ENCODE data around the gene STAU1. TPM values are rescaled to one million over a fixed set of nuclear protein-coding genes. Genes with fewer than 3 reads are reported as not detected.
"Not testable (repeated sequence)": the region's sequence is repeated elsewhere in the genome, so short reads cannot be mapped to it uniquely, and the experiment has no call there.

STAU1 gene
- total RNA-seq, 1 experiment from 2014 or later = 34.0 TPM

GRCh38 chr20:49199729-49200293 lies 11.7 kb upstream of the STAU1 start:
- no peak for DNase-seq
- H3K4me2 ChIP-seq (ENCODE audit: low read depth, low read length, poor library complexity, severe bottlenecking) = no peak overlapping the region
- H3K27me3 ChIP-seq (ENCODE audit: low read length) = no peaks in the 10 kb centered on the region
- no peaks in the 10 kb centered on the region for H3K79me2 ChIP-seq (ENCODE audit: low read length)
- H3K4me3 ChIP-seq (ENCODE audit: low read length) = no peak overlapping the region
- no peak overlapping the region for H3K27ac ChIP-seq (ENCODE audit: low read length)
- H3K4me1 ChIP-seq (ENCODE audit: low read length) = no peaks in the 10 kb centered on the region
- no peaks in the 10 kb centered on the region for H3K9me2 ChIP-seq (replicated peaks; ENCODE audit: insufficient read depth, low read length)
- H2AFZ ChIP-seq (ENCODE audit: low read length) = no peak overlapping the region
- no peak overlapping the region for H3K9ac ChIP-seq (ENCODE audit: low read length)
- H3K36me3 ChIP-seq (ENCODE audit: insufficient read depth, low read length) = no peaks in the 10 kb centered on the region
- H3K9me3 ChIP-seq (ENCODE audit: low read length) = no peaks in the 10 kb centered on the region
- no peaks in the 10 kb centered on the region for H4K20me1 ChIP-seq (ENCODE audit: insufficient read depth, low read depth, low read length)

DNA sequence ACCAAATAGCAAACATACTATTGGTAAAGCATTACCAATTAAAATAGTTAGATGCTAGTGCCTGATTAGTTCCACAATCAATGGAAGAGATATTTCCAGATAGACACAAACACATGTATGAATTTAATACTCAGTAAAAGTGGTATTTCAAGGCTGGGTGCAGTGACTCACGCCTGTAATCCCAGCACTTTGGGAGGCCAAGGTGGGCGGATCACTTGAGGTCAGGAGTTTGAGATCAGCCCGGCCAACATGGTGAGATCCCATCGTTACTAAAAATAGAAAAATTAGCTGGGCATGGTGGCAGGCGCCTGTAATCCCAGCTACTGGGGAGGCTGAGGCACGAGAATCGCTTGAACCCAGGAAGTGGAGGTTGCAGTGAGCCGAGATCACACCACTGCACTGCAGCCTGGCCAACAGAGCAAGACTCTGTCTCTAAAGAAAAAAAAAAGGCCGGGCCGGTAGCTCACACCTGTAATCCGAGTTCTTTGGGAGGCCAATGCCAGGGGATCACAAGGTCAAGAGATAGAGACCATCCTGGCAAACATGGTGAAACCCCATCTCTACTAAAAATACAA lies 4.9 kb upstream of the STAU1 start:
- not testable (repeated sequence) for DNase-seq

DNA sequence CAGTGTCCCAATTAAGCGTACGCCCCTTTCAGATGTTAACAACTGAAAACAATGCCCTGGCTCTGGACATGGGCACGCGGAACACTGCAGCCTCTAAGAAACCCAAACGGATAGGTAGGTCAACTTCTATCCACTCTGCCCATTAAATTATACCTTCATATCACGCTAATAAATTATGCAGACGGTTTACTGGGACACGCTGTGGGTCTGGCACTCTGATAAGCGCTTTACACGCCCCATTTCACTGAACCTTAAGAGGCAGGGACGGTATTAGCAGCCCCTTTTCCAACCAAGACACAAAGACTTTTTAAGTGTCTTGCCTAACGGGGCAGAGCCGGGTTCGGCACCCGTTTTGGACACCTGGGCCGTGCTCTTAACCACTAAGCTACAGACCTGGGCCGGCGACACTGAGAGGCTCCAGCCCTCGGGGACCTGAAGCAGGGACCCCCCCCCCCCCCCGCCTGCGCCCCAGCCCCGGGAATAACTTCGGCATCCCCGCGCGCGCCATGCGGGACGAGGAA lies 744 bp downstream of the STAU1 start:
- peaks cover 54% of the 10 kb centered on the region for H3K79me2 ChIP-seq (ENCODE audit: low read length)
- H3K4me3 ChIP-seq (ENCODE audit: low read length) = peak overlapping the region; percentile 84
- H3K4me2 ChIP-seq (ENCODE audit: low read depth, low read length, poor library complexity, severe bottlenecking) = peak overlapping the region; percentile 83
- peak overlapping the region; percentile 19; the same call in 1 of the 2 replicates for H3K27ac ChIP-seq (ENCODE audit: low read length)
- peak; percentile 62 for DNase-seq
- H4K20me1 ChIP-seq (ENCODE audit: insufficient read depth, low read depth, low read length) = peaks cover 21% of the 10 kb centered on the region
- H3K9me3 ChIP-seq (ENCODE audit: low read length) = no peaks in the 10 kb centered on the region
- no peaks in the 10 kb centered on the region for H3K9me2 ChIP-seq (replicated peaks; ENCODE audit: insufficient read depth, low read length)
- H3K36me3 ChIP-seq (ENCODE audit: insufficient read depth, low read length) = no peaks in the 10 kb centered on the region
- H2AFZ ChIP-seq (ENCODE audit: low read length) = no peak overlapping the region
- H3K27me3 ChIP-seq (ENCODE audit: low read length) = no peaks in the 10 kb centered on the region
- peak overlapping the region; percentile 72 for H3K9ac ChIP-seq (ENCODE audit: low read length)
- H3K4me1 ChIP-seq (ENCODE audit: low read length) = peaks cover 41% of the 10 kb centered on the region

More for the DNA sequence above, 4.9 kb upstream of the STAU1 start:
- H4K20me1 ChIP-seq (ENCODE audit: insufficient read depth, low read depth, low read length); H2AFZ ChIP-seq (ENCODE audit: low read length); H3K79me2 ChIP-seq (ENCODE audit: low read length); H3K9me3 ChIP-seq (ENCODE audit: low read length); H3K27ac ChIP-seq (ENCODE audit: low read length); H3K4me1 ChIP-seq (ENCODE audit: low read length); H3K4me2 ChIP-seq (ENCODE audit: low read depth, low read length, poor library complexity, severe bottlenecking); H3K36me3 ChIP-seq (ENCODE audit: insufficient read depth, low read length); H3K9ac ChIP-seq (ENCODE audit: low read length); H3K9me2 ChIP-seq (replicated peaks; ENCODE audit: insufficient read depth, low read length); H3K27me3 ChIP-seq (ENCODE audit: low read length); H3K4me3 ChIP-seq (ENCODE audit: low read length): not testable (repeated sequence)

- Histone ChIP-seq H3K79me2 (ENCODE audit: low read length) (peaks cover 61% of the 10 kb centered on the region), H3K4me1 (ENCODE audit: low read length) (peaks cover 48% of the 10 kb centered on the region), H3K27me3 (ENCODE audit: low read length) (no peaks in the 10 kb centered on the region), H3K36me3 (ENCODE audit: insufficient read depth, low read length) (no peaks in the 10 kb centered on the region), H4K20me1 (ENCODE audit: insufficient read depth, low read depth, low read length) (peaks cover 21% of the 10 kb centered on the region), H3K27ac (ENCODE audit: low read length) (peak overlapping the region; percentile 19; the same call in 1 of the 2 replicates), H3K9ac (ENCODE audit: low read length) (peak overlapping the region; percentile 72), H2AFZ (ENCODE audit: low read length) (no peak overlapping the region), H3K9me3 (ENCODE audit: low read length) (no peaks in the 10 kb centered on the region), H3K4me2 (ENCODE audit: low read depth, low read length, poor library complexity, severe bottlenecking) (peak overlapping the region; percentile 83), H3K9me2 (replicated peaks; ENCODE audit: insufficient read depth, low read length) (no peaks in the 10 kb centered on the region), H3K4me3 (ENCODE audit: low read length) (peak overlapping the region; percentile 84)
- DNase-seq = peak; percentile 77
Measured at GRCh38 chr20:49186535-49187329, 1.4 kb downstream of the STAU1 start.

DNA sequence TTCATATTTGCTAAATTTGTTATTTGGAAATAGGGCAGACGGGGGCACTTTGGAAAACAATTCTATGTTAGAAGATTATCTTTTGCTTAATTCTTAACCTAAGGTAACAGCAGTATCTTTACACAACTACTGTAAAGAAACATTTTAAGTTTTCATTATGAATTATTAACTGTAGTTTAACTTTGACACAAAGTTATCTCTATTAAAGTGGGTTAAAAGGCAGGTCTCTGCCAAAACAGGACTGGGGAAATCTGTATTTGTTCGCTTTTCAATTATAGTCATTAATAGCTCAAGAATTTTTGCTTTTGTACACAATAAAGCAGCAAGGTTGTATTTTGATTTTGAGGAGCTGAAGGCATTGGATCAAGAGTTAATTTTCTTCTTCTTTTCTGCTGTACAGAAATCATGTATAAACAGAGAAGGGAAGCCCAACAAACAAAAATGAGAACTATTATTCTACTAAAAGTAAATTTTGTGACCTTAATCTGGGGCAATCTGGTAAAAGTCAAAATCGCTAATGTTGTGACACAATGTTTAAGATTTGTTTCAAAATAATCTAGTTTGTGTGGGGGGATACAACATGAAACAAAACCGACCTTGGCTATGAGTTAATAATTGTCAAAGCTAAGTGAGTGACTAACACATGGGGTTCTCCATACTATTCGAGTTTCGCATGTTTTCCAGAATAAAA lies 2.9 kb downstream of the STAU1 start:
- Histone ChIP-seq H4K20me1 (ENCODE audit: insufficient read depth, low read depth, low read length) (peaks cover 21% of the 10 kb centered on the region), H3K4me3 (ENCODE audit: low read length) (no peak overlapping the region), H3K36me3 (ENCODE audit: insufficient read depth, low read length) (no peaks in the 10 kb centered on the region)

DNA sequence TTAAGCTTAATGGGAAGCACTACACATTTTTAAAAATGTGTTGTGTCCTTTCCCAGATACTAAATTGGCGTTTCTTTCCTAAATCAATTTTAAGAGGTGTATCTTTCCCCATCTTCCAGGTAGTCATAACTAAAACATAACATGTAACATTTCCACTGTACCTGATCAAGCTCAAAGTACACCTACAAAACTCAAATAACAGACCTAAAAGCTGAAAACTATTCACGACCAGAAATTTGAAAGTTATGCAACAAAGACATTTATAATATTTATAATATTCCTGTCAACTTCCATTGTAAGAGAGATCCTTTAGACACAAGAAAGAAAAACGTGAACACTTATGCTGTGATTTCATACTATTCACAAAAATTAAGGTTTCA lies 3.5 kb downstream of the STAU1 start:
- H4K20me1 ChIP-seq (ENCODE audit: insufficient read depth, low read depth, low read length) = peaks cover 21% of the 10 kb centered on the region
- H3K9me3 ChIP-seq (ENCODE audit: low read length) = no peaks in the 10 kb centered on the region
- H3K4me3 ChIP-seq (ENCODE audit: low read length) = no peak overlapping the region
- H3K79me2 ChIP-seq (ENCODE audit: low read length) = peaks cover 81% of the 10 kb centered on the region
- no peak for DNase-seq
- no peak overlapping the region for H3K9ac ChIP-seq (ENCODE audit: low read length)
- peak overlapping the region; percentile 83 for H3K4me2 ChIP-seq (ENCODE audit: low read depth, low read length, poor library complexity, severe bottlenecking)
- no peaks in the 10 kb centered on the region for H3K27me3 ChIP-seq (ENCODE audit: low read length)
- H3K27ac ChIP-seq (ENCODE audit: low read length) = no peak overlapping the region
- no peaks in the 10 kb centered on the region for H3K36me3 ChIP-seq (ENCODE audit: insufficient read depth, low read length)
- H3K4me1 ChIP-seq (ENCODE audit: low read length) = peaks cover 65% of the 10 kb centered on the region
- no peak overlapping the region for H2AFZ ChIP-seq (ENCODE audit: low read length)
- no peaks in the 10 kb centered on the region for H3K9me2 ChIP-seq (replicated peaks; ENCODE audit: insufficient read depth, low read length)

More for the DNA sequence above, 2.9 kb downstream of the STAU1 start:
- Histone ChIP-seq H3K9ac (ENCODE audit: low read length) (0 out of 2 replicates have a peak overlapping the region, but pooled peaks have one; percentile 3), H3K79me2 (ENCODE audit: low read length) (peaks cover 76% of the 10 kb centered on the region), H3K9me2 (replicated peaks; ENCODE audit: insufficient read depth, low read length) (no peaks in the 10 kb centered on the region), H2AFZ (ENCODE audit: low read length) (no peak overlapping the region), H3K27ac (ENCODE audit: low read length) (no peak overlapping the region), H3K4me2 (ENCODE audit: low read depth, low read length, poor library complexity, severe bottlenecking) (peak overlapping the region; percentile 83), H3K27me3 (ENCODE audit: low read length) (no peaks in the 10 kb centered on the region), H3K4me1 (ENCODE audit: low read length) (peaks cover 60% of the 10 kb centered on the region), H3K9me3 (ENCODE audit: low read length) (no peaks in the 10 kb centered on the region)
- no peak for DNase-seq

DNA sequence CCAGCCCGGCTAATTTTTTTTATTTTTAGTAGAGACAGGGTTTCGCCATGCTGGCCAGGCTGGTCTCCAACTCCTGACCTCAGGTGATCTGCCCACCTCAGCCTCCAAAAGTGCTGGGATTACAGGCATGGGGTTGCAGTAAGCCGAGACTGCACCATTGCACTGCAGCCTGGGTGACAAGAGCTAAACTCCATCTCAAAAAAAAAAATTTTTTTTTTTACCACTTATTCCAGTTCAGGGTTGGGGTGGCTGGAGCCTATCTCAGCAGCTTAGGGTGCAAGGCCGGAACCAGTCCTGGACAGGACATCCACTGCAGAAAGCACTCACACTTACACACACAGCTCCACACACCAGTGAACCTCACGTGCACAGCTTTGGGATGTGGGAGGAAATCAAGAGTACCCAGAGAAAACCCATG lies 4.0 kb downstream of the STAU1 start:
- peaks cover 21% of the 10 kb centered on the region for H4K20me1 ChIP-seq (ENCODE audit: insufficient read depth, low read depth, low read length)

More for the DNA sequence above, 4.0 kb downstream of the STAU1 start:
- not testable (repeated sequence) for H3K27me3 ChIP-seq (ENCODE audit: low read length); H3K9me2 ChIP-seq (replicated peaks; ENCODE audit: insufficient read depth, low read length); H2AFZ ChIP-seq (ENCODE audit: low read length); H3K9me3 ChIP-seq (ENCODE audit: low read length); H3K4me3 ChIP-seq (ENCODE audit: low read length); H3K9ac ChIP-seq (ENCODE audit: low read length); H3K27ac ChIP-seq (ENCODE audit: low read length); H3K36me3 ChIP-seq (ENCODE audit: insufficient read depth, low read length)
- Histone ChIP-seq H3K4me1 (ENCODE audit: low read length) (peaks cover 70% of the 10 kb centered on the region), H3K79me2 (ENCODE audit: low read length) (peaks cover 87% of the 10 kb centered on the region), H3K4me2 (ENCODE audit: low read depth, low read length, poor library complexity, severe bottlenecking) (peak overlapping the region; percentile 83)
- peak; percentile 20 for DNase-seq

All from Karpas-422 (cell line).